Esophagus (tissue), 2 donors: ENCODE results near the gene RAD51B. TPM values are rescaled to one million over a fixed set of nuclear protein-coding genes. Genes with fewer than 3 reads are reported as not detected.

ENCODE experiments used
- H3K27ac ChIP-seq, 2 donors: one replicate each; pipeline ENCODE4 v1.5.1; 2013; ENCODE audit warnings: low read depth in 2 of 2, mild to moderate bottlenecking in 2 of 2, inconsistent platforms in 1 of 2, low read length in 1 of 2, moderate library complexity in 1 of 2
- H3K27me3 ChIP-seq, 2 donors: one replicate each; pipeline ENCODE4 v1.6.1; 2013; ENCODE audit warnings: low read length in 2 of 2, control low read depth in 1 of 2, mild to moderate bottlenecking in 1 of 2; ENCODE audit not compliant: insufficient read depth in 2 of 2, control insufficient read depth in 1 of 2
- H3K36me3 ChIP-seq, 2 donors: one replicate each; pipeline ENCODE4 v1.6.1; 2013; ENCODE audit warnings: low read length in 1 of 2; ENCODE audit not compliant: control insufficient read depth in 2 of 2, insufficient read depth in 2 of 2
- H3K4me1 ChIP-seq, 2 donors: one replicate each; pipeline ENCODE4 v1.6.1; 2013; ENCODE audit warnings: low read length in 1 of 2; ENCODE audit not compliant: control insufficient read depth in 2 of 2, insufficient read depth in 2 of 2
- H3K4me3 ChIP-seq, 2 donors: one replicate each; pipeline ENCODE4 v1.5.1; 2013; ENCODE audit warnings: low read length in 2 of 2, mild to moderate bottlenecking in 2 of 2, low read depth in 1 of 2, moderate library complexity in 1 of 2
- H3K9me3 ChIP-seq, 2 donors: one replicate each; pipeline ENCODE4 v1.6.1; 2013; ENCODE audit warnings: mild to moderate bottlenecking in 2 of 2, low read depth in 1 of 2, low read length in 1 of 2, moderate library complexity in 1 of 2; ENCODE audit not compliant: control insufficient read depth in 2 of 2, insufficient read depth in 1 of 2
- WGBS, 2 donors: extraction: QIAGEN DNeasy Blood & Tissue Kit; methylation state at CpG; one replicate each; pipeline ENCODE4 v1.1.7; 2013; 5-methylcytosine and 5-hydroxymethylcytosine counted together
- polyA plus RNA-seq, 2 donors: library from polyadenylated mRNA; stranded (reverse); fragments of 200-250 nt; gene quantifications; one replicate each; pipeline ENCODE4 v1.2.3, GENCODE V29; 2013
- donor health status: healthy with polysubstance abuse.
- donor health status: Bipolar disorder and iron deficiency.

RAD51B gene
- polyA plus RNA-seq, 2 donors: 3.2 to 4.0 TPM

- H3K27ac ChIP-seq: peak overlapping the region; percentile 79 to 82
- H3K9me3 ChIP-seq: no peaks in the 10 kb centered on the region
- H3K36me3 ChIP-seq: no peaks in the 10 kb centered on the region
- H3K4me1 ChIP-seq: peaks cover 2 to 38% of the 10 kb centered on the region in 2 donors
- H3K4me3 ChIP-seq: no peak overlapping the region
- whole genome bisulfite sequencing, 2 donors: 55 to 56% methylated on average over 10 of the region's 10 CpGs
- H3K27me3 ChIP-seq: no peaks in the 10 kb centered on the region
Observed at GRCh38 chr14:68703093-68703492, 883.5 kb downstream of the RAD51B start.

GRCh38 chr14:68704736-68705720 lies 885.4 kb downstream of the RAD51B start:
- WGBS, 2 donors: 56 to 65% methylated on average over 16 of the region's 16 CpGs
- peaks cover 2 to 38% of the 10 kb centered on the region in 2 donors for H3K4me1 ChIP-seq
- H3K9me3 ChIP-seq: no peaks in the 10 kb centered on the region
- H3K27ac ChIP-seq: peak overlapping the region; percentile 94 to 96
- H3K36me3 ChIP-seq: no peaks in the 10 kb centered on the region
- H3K27me3 ChIP-seq: no peaks in the 10 kb centered on the region
- no peak overlapping the region for H3K4me3 ChIP-seq

GRCh38 chr14:68705741-68706283 lies 886.2 kb downstream of the RAD51B start:
- Histone ChIP-seq H3K9me3 (no peaks in the 10 kb centered on the region), H3K4me1 (peaks cover 2 to 41% of the 10 kb centered on the region in 2 donors), H3K27ac (peak overlapping the region; percentile 94 to 96), H3K27me3 (no peaks in the 10 kb centered on the region), H3K36me3 (no peaks in the 10 kb centered on the region), H3K4me3 (no peak overlapping the region)
- WGBS, 2 donors: 55 to 65% methylated on average over 10 of the region's 10 CpGs

GRCh38 chr14:68707482-68707881 lies 887.9 kb downstream of the RAD51B start:
- H3K27ac ChIP-seq: no peak overlapping the region
- H3K9me3 ChIP-seq: no peaks in the 10 kb centered on the region
- H3K4me1 ChIP-seq: peaks cover 2 to 38% of the 10 kb centered on the region in 2 donors
- H3K36me3 ChIP-seq: no peaks in the 10 kb centered on the region
- H3K27me3 ChIP-seq: no peaks in the 10 kb centered on the region
- 68 to 76% methylated on average over 4 of the region's 4 CpGs for WGBS, 2 donors
- no peak overlapping the region for H3K4me3 ChIP-seq

GRCh38 chr14:68708343-68708742 lies 888.8 kb downstream of the RAD51B start:
- Histone ChIP-seq H3K4me1 (peaks cover 0 to 30% of the 10 kb centered on the region in 2 donors), H3K36me3 (no peaks in the 10 kb centered on the region), H3K27ac (no peak overlapping the region), H3K27me3 (no peaks in the 10 kb centered on the region), H3K4me3 (no peak overlapping the region), H3K9me3 (no peaks in the 10 kb centered on the region)
- WGBS, 2 donors: 78 to 80% methylated on average over 5 of the region's 5 CpGs

- no peak overlapping the region for H3K4me3 ChIP-seq
- peaks cover 0 to 30% of the 10 kb centered on the region in 2 donors for H3K4me1 ChIP-seq
- 74 to 76% methylated on average over 2 of the region's 2 CpGs for WGBS, 2 donors
- no peak overlapping the region for H3K27ac ChIP-seq
- H3K36me3 ChIP-seq: no peaks in the 10 kb centered on the region
- no peaks in the 10 kb centered on the region for H3K9me3 ChIP-seq
- no peaks in the 10 kb centered on the region for H3K27me3 ChIP-seq
Observed at GRCh38 chr14:68709007-68709406, 889.4 kb downstream of the RAD51B start.

GRCh38 chr14:68710776-68711175 lies 891.2 kb downstream of the RAD51B start:
- Histone ChIP-seq H3K4me3 (no peak overlapping the region), H3K27ac (peak overlapping the region; percentile 78 to 90), H3K4me1 (peaks cover 0 to 15% of the 10 kb centered on the region in 2 donors), H3K36me3 (no peaks in the 10 kb centered on the region), H3K9me3 (no peaks in the 10 kb centered on the region), H3K27me3 (no peaks in the 10 kb centered on the region)
- 96 to 97% methylated on average over 6 of the region's 6 CpGs for WGBS, 2 donors

- no peak overlapping the region for H3K4me3 ChIP-seq
- no peaks in the 10 kb centered on the region for H3K36me3 ChIP-seq
- H3K27me3 ChIP-seq: no peaks in the 10 kb centered on the region
- WGBS, 2 donors: 69 to 73% methylated on average over 9 of the region's 9 CpGs
- peak overlapping the region; percentile 78 to 90 for H3K27ac ChIP-seq
- no peaks in the 10 kb centered on the region for H3K9me3 ChIP-seq
- H3K4me1 ChIP-seq: peaks cover 0 to 10% of the 10 kb centered on the region in 2 donors
Observed at GRCh38 chr14:68711561-68712309, 892.2 kb downstream of the RAD51B start.

- Histone ChIP-seq H3K4me3 (no peak overlapping the region), H3K27ac (no peak overlapping the region), H3K36me3 (no peaks in the 10 kb centered on the region), H3K4me1 (peaks cover 0 to 6% of the 10 kb centered on the region in 2 donors), H3K9me3 (no peaks in the 10 kb centered on the region), H3K27me3 (no peaks in the 10 kb centered on the region)
- WGBS, 2 donors: 96% methylated on average over 15 of the region's 15 CpGs
Observed at GRCh38 chr14:68712703-68713370, 893.3 kb downstream of the RAD51B start.
